Stimulated activated naive CD8-positive, alpha-beta T cell treated with anti-CD3 and anti-CD28 coated beads, Interleukin-15, amount 100 ng/mL, for 72 hours (primary cell): ENCODE measurements around the gene ASCL1.

Source experiments
- ATAC-seq: fragments of 150-1000 bp; cut with Tn5 transposase; 2 replicates; pipeline ENCODE4 v1.10.0; 2021; ENCODE audit warnings: mild to moderate bottlenecking, moderate library complexity
- DNase-seq, 2 donors: peaks; one replicate each; pipeline ENCODE4 v3.0.0; 2021 to 2022
- H3K27ac Mint-ChIP-seq, 2 donors: one replicate each; pipeline ENCODE4 v1.8.0; 2022; ENCODE audit warnings: mild to moderate bottlenecking in 2 of 2, mixed read lengths in 2 of 2, moderate library complexity in 2 of 2
- H3K27me3 Mint-ChIP-seq: one replicate; pipeline ENCODE4 v1.8.0; 2022; ENCODE audit warnings: mixed read lengths
- H3K4me1 Mint-ChIP-seq: one replicate; pipeline ENCODE4 v1.8.0; 2022; ENCODE audit warnings: mild to moderate bottlenecking, mixed read lengths
- H3K4me3 Mint-ChIP-seq, 2 donors: one replicate each; pipeline ENCODE4 v1.8.0; 2022; ENCODE audit warnings: mild to moderate bottlenecking in 2 of 2, mixed read lengths in 2 of 2, moderate library complexity in 1 of 2
- H3K9me3 Mint-ChIP-seq, 2 donors: one replicate each; pipeline ENCODE4 v1.8.0; 2022; ENCODE audit warnings: mixed read lengths in 2 of 2

Gene ASCL1

DNA sequence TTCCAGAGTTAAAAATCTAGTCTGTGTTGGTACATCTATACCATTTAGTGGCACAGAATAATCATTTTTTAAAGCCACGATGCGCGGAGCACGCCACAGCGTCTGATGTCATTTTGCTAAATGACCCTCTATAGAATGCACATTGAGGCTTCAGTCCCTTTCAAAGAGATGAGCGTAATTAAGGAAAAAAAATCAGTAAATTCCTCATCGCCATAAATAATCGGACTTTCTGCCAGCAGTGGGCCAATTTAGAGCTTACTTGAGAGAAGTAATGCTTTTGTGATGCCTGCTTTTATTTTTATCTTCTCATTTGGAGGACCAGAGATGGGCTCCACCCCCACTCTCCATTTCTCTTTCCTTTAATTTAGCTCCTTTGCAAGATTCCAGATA lies 4.0 kb downstream of the ASCL1 start:
- H3K4me3 Mint-ChIP-seq = peak overlapping the region; percentile 3 to 26
- no peak for DNase-seq
- H3K4me1 Mint-ChIP-seq = peaks cover 49% of the 10 kb centered on the region
- H3K27me3 Mint-ChIP-seq = peaks cover 99% of the 10 kb centered on the region
- no peak overlapping the region for H3K27ac Mint-ChIP-seq
- peaks cover 7 to 10% of the 10 kb centered on the region in 2 donors for H3K9me3 Mint-ChIP-seq
- ATAC-seq = no peak

DNA sequence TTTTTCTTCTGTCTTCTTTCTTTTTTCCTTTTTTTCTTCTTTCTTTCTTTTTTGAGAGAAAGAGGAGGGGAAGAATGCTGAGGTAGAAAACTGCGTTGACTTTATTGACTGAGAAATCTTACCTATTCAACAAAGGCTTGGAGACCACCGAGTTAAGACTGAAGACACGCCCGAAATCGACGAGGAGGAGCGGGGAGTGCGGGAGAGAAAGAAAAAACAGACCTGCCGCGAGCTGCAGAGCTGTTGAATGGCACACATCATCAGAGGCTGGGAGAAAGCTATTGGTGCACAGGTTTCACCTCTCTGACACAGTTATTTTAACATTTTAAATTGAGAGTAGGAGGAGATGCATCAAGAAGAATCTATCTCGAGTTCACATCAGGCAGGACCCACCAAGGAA lies 5.1 kb downstream of the ASCL1 start:
- Mint-ChIP-seq H3K9me3 (peaks cover 7 to 10% of the 10 kb centered on the region in 2 donors), H3K4me1 (peaks cover 38% of the 10 kb centered on the region), H3K27ac (no peak overlapping the region), H3K4me3 (peak overlapping the region; percentile 40 to 59), H3K27me3 (peaks cover 99% of the 10 kb centered on the region)
- DNase-seq = no peak
- no peak for ATAC-seq

DNA sequence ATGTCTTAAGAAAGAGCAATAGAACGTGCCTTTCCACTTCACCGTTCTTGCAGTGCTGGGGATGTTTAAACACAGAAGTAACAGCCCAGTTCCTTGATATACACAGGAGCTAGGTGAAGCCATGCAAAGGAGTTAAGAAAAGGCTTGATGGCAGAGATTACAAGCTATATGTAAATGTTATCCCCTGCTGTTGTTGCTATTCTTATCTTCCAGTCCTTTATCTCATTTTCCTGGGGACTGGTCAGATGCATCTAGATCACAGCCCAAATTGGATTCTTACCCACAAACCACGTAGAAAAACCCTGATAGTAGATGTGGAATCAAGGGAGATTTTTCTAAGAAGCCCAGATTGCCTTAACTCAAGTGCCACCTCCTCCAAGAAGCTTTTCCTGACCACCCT lies 5.5 kb downstream of the ASCL1 start:
- no peak overlapping the region for H3K4me3 Mint-ChIP-seq
- H3K9me3 Mint-ChIP-seq = peaks cover 7 to 10% of the 10 kb centered on the region in 2 donors
- H3K4me1 Mint-ChIP-seq = peaks cover 34% of the 10 kb centered on the region
- H3K27me3 Mint-ChIP-seq = peaks cover 99% of the 10 kb centered on the region
- no peak overlapping the region for H3K27ac Mint-ChIP-seq
- DNase-seq (no peak), ATAC-seq (no peak)

DNA sequence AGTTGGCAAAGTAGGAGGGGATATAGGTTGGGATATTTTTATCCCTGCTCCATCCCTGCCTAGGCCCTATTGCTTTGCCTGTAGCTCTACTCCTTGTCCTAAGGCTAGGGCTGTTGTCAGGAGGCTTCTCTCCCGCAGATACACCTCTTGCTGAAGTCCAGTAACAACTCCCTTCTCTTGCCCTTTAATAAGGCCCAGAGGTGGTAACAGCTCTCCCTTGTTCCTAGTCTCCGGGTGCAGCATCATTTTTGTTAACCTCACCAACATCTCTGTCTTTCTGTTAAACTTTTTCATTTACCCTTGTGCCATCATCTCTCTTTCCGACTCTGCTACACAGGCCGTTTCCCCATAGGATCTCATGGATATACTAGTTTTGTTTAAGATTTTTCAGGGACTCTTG lies 6.3 kb downstream of the ASCL1 start:
- ATAC-seq (no peak), DNase-seq (no peak)
- no peak overlapping the region for H3K4me3 Mint-ChIP-seq
- peaks cover 31% of the 10 kb centered on the region for H3K4me1 Mint-ChIP-seq
- no peak overlapping the region for H3K27ac Mint-ChIP-seq
- H3K9me3 Mint-ChIP-seq = peaks cover 7 to 10% of the 10 kb centered on the region in 2 donors
- peaks cover 99% of the 10 kb centered on the region for H3K27me3 Mint-ChIP-seq

DNA sequence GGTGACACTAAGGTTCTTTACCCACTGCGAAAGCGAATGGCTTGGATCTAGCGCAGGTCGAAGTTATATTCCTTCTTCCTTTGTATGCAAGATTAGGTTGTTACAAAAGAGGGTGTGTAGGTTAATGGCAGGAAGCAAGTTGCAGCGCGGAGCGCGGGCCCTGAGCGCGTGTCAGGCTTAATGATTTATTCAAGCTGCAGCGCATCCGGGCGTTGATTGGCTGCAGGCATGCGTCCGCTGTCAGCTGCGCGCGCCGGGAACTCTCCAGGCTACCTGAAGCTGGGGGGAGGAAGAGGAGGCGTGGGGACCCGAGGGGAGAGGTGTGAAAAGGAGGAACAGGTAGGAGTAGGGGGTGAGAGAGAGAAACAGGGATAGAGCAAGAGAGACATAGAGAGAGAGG lies 7.4 kb downstream of the ASCL1 start:
- H3K27me3 Mint-ChIP-seq = peaks cover 94% of the 10 kb centered on the region
- H3K9me3 Mint-ChIP-seq = peaks cover 7 to 10% of the 10 kb centered on the region in 2 donors
- ATAC-seq (peak; percentile 73), DNase-seq (peak in 1 of 2 donors; percentile 44)
- H3K4me1 Mint-ChIP-seq = peaks cover 31% of the 10 kb centered on the region
- peak overlapping the region; percentile 77 to 84 for H3K4me3 Mint-ChIP-seq
- H3K27ac Mint-ChIP-seq = no peak overlapping the region

DNA sequence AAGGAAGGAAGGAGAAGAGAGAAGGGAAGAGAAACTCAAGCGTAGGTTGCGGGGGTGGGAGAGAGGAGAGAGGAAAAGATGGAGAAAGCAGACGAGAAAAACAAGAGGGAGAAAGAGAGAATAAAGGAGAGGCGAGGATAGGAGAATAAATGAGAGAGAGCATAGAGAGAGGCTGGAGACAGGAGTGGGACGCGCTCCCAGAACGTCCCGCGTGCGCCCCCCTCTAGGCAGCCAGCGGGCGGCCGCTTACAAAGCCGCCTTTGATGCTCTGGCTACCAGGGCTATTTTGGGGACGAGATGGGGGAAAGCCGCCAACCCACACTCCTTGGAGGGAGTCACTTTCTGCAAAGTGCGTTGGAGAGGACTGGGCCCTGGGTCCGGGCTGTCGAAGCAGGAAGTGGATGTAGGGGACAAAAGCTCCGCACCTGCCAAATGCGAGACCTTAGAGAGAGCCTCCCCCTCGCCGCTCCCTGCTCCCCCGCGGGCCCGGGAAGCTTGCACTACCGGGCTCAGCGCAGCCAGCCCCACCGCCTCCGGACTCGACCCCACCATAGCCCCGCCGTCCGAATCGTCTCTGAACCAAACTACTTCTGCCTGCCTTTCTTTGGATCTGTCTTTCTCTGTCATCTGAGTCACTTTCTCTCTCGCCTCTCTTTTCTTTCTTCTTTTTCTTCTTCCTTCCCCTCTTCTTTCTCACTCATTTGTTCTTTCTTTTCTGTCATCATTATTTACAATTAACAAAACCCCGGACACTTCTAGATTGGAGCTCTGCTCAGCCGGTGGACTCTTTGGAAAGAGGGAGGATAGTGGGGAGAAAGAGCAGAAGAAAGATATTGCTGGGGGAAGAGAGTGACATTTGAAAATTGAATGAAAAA lies 8.0 kb downstream of the ASCL1 start:
- H3K27me3 Mint-ChIP-seq = peaks cover 90% of the 10 kb centered on the region
- DNase-seq (no peak), ATAC-seq (peak; percentile 45)
- H3K4me3 Mint-ChIP-seq = peak overlapping the region; percentile 77 to 84
- H3K4me1 Mint-ChIP-seq = peaks cover 31% of the 10 kb centered on the region
- no peak overlapping the region for H3K27ac Mint-ChIP-seq
- H3K9me3 Mint-ChIP-seq = peaks cover 7 to 10% of the 10 kb centered on the region in 2 donors

DNA sequence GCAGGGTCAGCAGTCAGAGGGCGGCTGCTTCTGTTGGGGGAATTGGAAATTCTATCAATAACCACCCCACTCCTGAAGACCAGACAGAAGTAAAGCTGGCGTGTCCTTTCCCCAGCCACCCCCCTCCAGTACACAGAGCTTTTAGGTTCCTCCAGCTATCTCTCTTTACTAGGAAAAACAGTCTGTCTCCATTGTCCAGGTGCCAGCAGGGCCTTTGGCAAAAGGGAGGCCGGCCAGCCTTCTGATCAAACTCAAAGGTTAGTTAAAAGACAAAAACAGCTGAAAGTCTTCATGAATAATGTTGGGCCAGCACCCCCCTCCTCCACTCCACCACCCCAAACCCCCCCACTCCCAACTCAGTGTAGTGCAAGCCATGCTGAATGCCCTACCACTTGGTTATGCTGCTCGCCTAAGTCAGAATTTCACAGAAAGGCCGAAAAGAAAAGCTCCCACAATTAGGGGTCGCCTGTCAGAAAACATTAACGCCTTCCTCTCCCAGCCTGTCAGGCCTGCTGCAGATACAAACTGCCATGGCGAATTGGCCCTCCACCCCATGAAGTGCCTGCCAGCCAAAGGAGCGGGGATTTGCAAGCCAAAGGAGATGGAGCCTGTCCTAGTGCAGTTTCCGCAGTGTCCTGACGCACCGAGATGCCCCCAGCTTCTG lies 8.9 kb downstream of the ASCL1 start:
- Mint-ChIP-seq H3K27me3 (peaks cover 90% of the 10 kb centered on the region), H3K9me3 (peaks cover 7 to 10% of the 10 kb centered on the region in 2 donors), H3K4me3 (no peak overlapping the region), H3K27ac (no peak overlapping the region), H3K4me1 (peaks cover 31% of the 10 kb centered on the region)
- DNase-seq (no peak), ATAC-seq (no peak)

DNA sequence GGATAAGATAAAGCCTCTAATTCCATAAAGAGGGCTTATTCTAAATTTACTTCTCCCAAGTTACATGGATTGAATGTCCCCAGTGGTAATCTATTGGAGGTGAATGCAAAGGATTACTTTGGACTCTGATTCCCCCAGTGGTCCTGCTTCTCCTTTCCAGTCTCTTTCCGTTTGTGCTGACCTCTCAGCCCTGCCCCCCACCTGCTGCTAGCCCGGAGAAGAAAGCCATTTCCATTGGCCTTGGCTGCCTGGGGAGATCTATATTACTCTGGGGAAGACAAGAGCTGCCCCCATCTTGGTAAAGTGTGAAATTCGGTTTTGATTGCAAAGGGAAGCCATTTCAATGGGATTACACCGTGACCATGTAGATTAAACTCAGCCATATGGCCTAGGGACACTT lies 13.3 kb downstream of the ASCL1 start:
- Mint-ChIP-seq H3K27ac (no peak overlapping the region), H3K4me1 (peaks cover 3% of the 10 kb centered on the region), H3K9me3 (peaks cover 0 to 3% of the 10 kb centered on the region in 2 donors), H3K4me3 (no peak overlapping the region), H3K27me3 (peaks cover 79% of the 10 kb centered on the region)
- DNase-seq (no peak), ATAC-seq (no peak)

DNA sequence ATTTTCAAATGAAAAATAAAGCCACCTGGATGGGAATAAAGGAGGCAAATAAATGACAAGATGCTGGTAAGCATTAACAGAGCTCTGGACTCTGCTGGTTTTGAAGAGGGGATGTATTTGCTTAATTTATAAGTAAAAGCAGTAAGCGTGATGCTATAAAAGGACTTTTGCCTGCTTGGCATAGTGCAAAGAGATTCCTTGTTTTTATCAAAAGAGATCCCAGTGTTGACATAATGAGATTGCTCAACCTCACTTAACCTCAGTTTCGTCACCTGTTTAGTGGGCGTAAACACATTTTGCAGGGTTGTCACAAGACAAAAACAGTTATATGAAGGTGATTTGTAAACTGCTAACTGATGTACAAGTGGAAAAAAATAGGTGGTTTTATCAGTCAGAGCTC lies 13.8 kb downstream of the ASCL1 start:
- H3K27ac Mint-ChIP-seq = no peak overlapping the region

DNA sequence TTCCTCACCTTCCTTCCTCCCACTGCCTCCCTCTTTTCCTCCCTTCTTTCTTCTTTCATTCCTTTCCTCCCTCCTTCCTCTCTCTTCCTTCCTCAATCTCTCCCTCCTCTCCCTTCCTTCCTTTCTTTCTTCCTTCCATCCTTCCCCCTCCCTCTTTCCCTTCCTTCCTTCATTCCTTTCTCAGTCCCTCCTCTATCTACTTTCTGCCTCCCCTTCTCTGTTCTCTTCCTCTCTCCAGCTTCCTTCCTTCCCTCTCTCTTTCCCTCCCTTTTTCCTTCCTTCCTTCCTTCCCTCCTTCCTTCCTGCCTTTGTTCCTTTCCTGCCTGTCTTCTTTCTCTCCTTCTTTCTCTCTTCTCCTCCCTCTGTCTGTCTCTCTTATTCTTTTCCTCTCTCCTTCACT lies 16.1 kb downstream of the ASCL1 start:
- H3K27me3 Mint-ChIP-seq = peaks cover 57% of the 10 kb centered on the region
- no peak overlapping the region for H3K4me3 Mint-ChIP-seq
- peaks cover 0 to 6% of the 10 kb centered on the region in 2 donors for H3K9me3 Mint-ChIP-seq
- no peak overlapping the region for H3K27ac Mint-ChIP-seq
- no peak for ATAC-seq
- DNase-seq = no peak
- H3K4me1 Mint-ChIP-seq = no peaks in the 10 kb centered on the region

More for the DNA sequence above, 13.8 kb downstream of the ASCL1 start:
- Mint-ChIP-seq H3K9me3 (peaks cover 0 to 6% of the 10 kb centered on the region in 2 donors), H3K4me3 (no peak overlapping the region), H3K4me1 (no peaks in the 10 kb centered on the region), H3K27me3 (peaks cover 79% of the 10 kb centered on the region)
- no peak for DNase-seq
- ATAC-seq = no peak

DNA sequence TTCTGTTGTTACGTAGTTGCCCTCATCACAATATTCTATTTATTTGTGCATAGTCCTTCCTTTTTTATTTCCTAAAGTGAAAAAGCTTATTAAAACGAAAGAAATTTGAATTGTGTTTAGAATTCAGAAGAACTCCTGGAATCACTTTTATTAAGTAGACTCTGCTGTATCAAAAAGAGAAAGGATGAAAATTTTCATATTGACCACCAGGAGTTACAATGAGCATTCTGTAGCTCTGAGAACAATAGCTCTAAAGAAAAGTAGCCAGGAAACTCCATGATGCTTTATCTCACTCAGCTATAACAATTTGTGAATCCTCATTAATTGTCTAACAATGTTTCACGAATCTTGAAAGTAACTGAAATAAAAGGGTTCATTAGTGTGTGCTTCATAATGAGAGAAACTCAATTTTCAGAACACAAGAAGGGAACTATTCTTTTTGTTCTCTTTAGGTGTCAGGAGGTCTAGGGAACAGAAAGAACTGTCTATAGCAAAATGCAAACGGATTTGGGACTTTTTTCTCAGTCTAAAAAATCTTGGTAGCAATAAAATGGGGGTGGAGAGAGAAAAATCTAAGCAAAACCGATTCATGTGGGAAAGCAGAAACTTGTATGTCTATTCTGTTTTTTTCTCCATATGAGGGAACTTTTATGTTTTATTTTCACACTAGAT lies 19.3 kb downstream of the ASCL1 start:
- no peak for DNase-seq
- Mint-ChIP-seq H3K4me3 (no peak overlapping the region), H3K27me3 (peaks cover 35% of the 10 kb centered on the region), H3K9me3 (peaks cover 0 to 6% of the 10 kb centered on the region in 2 donors), H3K27ac (no peak overlapping the region), H3K4me1 (no peaks in the 10 kb centered on the region)
- no peak for ATAC-seq

DNA sequence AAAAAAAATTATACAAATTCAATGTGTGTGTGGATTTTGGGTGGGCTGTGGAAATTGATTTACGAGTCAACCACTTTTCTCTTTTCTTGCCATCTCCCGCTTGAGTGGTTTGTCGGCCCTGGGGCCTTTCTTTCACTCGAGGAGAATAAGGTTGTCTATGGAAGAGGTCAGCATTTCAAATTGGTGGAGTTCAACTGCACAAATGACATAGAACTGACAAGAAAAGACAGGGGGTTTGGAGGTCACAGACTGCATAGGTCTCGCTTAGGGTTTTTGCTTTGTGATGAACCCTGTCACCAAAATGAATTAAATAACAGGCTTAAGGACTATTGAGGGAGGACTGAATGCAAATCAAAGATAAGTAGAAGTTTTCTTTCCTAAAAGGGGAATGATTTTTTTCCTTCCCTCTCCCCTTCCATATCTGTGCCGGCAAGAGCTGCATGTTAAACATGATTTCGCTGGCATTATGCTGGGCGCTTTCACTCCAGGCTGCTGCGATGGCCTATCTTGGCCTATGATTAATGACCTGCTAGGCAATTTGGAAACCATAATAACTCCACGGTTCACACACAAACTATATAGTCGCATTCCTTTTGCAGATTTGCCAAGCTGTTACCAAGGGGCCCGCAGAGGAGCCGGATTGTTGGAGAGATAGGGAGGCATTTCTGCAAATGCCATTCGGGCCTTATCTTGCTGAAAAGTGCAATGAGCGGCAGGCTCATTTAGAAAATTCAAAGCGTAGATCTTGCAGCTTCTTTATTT lies 20.7 kb downstream of the ASCL1 start:
- DNase-seq (no peak), ATAC-seq (no peak)
- H3K4me1 Mint-ChIP-seq = no peaks in the 10 kb centered on the region
- peaks cover 0 to 6% of the 10 kb centered on the region in 2 donors for H3K9me3 Mint-ChIP-seq
- peak overlapping the region in 1 of 2 donors; percentile 38 for H3K27ac Mint-ChIP-seq
- H3K4me3 Mint-ChIP-seq = no peak overlapping the region
- H3K27me3 Mint-ChIP-seq = peaks cover 21% of the 10 kb centered on the region

DNA sequence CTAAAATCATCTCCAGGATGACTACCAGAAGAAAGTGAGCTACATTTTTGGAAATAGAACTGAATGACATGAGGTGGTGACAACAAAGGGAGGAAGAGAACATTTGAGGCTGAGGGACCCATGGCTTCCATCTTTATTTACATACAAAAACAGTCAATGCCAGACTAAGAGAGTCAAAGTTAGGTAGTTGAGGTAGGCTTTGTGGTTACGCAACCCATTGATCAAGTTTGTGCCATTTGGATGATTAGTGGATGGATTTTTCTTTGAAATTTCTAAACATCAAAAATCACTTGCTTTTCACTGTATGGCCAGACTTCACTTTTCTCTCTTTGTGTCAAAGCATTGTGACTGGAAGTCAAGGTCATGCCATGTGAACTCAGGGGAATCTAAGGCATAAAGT lies 22.9 kb downstream of the ASCL1 start:
- Mint-ChIP-seq H3K4me3 (no peak overlapping the region), H3K27me3 (peaks cover 25% of the 10 kb centered on the region), H3K9me3 (peaks cover 0 to 6% of the 10 kb centered on the region in 2 donors), H3K27ac (no peak overlapping the region), H3K4me1 (no peaks in the 10 kb centered on the region)
- ATAC-seq = no peak
- DNase-seq = no peak

DNA sequence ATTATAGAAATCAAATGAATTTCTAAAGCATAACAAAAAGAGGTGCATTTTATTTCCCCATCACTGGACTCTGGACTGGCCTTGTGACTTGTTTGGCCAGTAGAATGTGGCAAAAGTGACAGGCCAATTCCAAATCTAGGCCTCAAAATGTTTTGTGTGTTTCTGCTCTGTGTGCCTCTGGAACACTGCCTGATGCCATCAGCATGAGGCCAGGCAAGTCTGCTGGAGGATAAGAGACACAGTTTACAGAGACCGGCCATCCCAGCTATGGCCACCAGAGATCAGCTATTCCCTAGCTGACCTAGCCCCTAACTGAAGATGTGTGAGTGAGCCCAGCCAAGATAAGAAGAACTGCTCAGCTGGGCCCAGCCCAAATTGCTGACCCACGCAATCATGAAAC lies 32.9 kb downstream of the ASCL1 start:
- H3K27me3 Mint-ChIP-seq = no peaks in the 10 kb centered on the region
- H3K9me3 Mint-ChIP-seq = peaks cover 0 to 6% of the 10 kb centered on the region in 2 donors
- H3K27ac Mint-ChIP-seq = no peak overlapping the region
- no peak for DNase-seq
- no peak for ATAC-seq
- peaks cover 5% of the 10 kb centered on the region for H3K4me1 Mint-ChIP-seq
- no peak overlapping the region for H3K4me3 Mint-ChIP-seq

DNA sequence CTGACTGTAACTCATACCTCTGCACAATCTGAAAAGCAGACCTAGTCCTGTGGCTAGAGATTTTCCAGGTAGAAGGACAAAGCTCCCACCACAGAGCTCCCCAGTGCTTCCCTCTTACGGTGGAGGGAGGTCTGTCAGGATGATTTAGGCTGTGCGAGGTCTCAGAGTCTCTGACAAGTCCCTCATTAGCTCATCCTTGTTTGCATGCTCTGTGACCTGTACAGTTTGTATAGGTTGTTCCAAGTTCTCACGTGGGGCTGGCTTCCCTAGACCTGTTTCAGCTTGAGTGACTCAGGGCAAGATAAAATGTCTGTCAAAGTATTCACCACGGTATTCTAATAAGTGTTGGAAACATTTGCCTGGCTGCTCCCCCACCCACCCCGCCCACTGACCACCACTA lies 34.8 kb downstream of the ASCL1 start:
- H3K4me1 Mint-ChIP-seq = peaks cover 5% of the 10 kb centered on the region
- peak; percentile 45 for ATAC-seq

More for the DNA sequence above, 34.8 kb downstream of the ASCL1 start:
- Mint-ChIP-seq H3K9me3 (peaks cover 4 to 13% of the 10 kb centered on the region in 2 donors), H3K4me3 (no peak overlapping the region), H3K27me3 (no peaks in the 10 kb centered on the region), H3K27ac (no peak overlapping the region)
- no peak for DNase-seq
